Breast epithelium (tissue), 3 donors: ENCODE measurements around the gene ATP9A.

Experiments used
- POLR2AphosphoS5 ChIP-seq, 3 donors: sonication (generic); formaldehyde crosslinking; IDR thresholded peaks; one replicate each; pipeline ENCODE4 v1.6.1; 2017; ENCODE audit warnings: antibody characterized with exemption in 3 of 3
- TF ChIP-seq, protein P1 (sequence below), 3 donors: fragments of 450-650 bp; IDR thresholded peaks; one replicate each; pipeline ENCODE4 v1.5.1; 2016 to 2017; ENCODE audit warnings: antibody characterized with exemption in 3 of 3, mild to moderate bottlenecking in 3 of 3, moderate library complexity in 3 of 3

DNA sequence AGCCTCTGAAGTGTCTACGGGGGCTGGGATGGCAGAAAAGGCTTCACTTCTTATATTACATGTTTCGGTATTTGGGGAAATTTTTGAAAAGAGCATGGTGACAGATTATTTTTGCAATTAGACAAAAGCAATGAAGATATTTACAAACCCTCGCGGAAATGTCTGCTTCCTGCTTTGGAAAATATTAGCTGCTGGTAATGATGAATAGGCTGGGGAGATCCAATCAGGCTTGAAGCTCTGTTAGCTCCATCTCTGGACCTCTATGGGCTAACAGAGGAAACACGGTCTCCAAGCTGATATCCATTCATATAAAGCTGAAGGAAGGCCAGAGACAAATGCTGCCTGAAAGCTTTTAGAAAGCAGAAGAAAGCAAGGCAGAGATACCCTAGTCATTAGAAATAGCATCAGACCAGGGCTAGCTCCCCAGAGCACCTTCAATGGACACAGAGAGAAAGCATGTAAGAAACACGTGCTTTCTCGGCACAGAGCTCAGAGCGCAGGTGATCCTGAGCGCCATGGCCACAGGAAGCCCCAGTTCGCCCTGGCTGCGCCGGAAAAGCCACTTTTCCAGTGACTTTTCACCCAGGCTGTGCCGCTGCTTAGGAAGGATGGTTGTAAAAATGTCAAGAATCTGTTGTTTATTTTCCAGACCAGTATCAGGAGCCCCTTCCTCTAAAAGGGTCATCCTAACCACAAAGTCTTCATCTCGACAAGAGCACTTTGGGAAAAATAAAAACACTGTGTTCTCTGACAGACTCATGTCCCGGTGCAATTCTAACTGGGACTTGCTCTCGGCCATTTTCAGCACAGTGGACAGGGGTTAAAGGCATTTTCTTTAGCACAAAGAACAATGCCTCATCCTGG is 157.2 kb downstream of the ATP9A start:
- TF ChIP-seq, protein P1, sequence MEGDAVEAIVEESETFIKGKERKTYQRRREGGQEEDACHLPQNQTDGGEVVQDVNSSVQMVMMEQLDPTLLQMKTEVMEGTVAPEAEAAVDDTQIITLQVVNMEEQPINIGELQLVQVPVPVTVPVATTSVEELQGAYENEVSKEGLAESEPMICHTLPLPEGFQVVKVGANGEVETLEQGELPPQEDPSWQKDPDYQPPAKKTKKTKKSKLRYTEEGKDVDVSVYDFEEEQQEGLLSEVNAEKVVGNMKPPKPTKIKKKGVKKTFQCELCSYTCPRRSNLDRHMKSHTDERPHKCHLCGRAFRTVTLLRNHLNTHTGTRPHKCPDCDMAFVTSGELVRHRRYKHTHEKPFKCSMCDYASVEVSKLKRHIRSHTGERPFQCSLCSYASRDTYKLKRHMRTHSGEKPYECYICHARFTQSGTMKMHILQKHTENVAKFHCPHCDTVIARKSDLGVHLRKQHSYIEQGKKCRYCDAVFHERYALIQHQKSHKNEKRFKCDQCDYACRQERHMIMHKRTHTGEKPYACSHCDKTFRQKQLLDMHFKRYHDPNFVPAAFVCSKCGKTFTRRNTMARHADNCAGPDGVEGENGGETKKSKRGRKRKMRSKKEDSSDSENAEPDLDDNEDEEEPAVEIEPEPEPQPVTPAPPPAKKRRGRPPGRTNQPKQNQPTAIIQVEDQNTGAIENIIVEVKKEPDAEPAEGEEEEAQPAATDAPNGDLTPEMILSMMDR (IDR thresholded peaks at IDR 0.05) = no peak
- TF ChIP-seq POLR2AphosphoS5 (IDR thresholded peaks at IDR 0.05) = no peak
